ENCODE measurements around the gene USP34. TPM values are rescaled to one million over a fixed set of nuclear protein-coding genes. Genes with fewer than 3 reads are reported as not detected.

The USP34 gene
- total RNA-seq, 2 donors from 2014 or later, result 105 to 120 TPM

- no peaks in the 10 kb centered on the region for H3K4me1 Mint-ChIP-seq
- H3K36me3 Mint-ChIP-seq (ENCODE audit: low read depth), result peaks cover 80% of the 10 kb centered on the region
- no peaks in the 10 kb centered on the region for H3K9me3 Mint-ChIP-seq
- no peak for DNase-seq
- no peaks in the 10 kb centered on the region for H3K27me3 Mint-ChIP-seq (ENCODE audit: insufficient read depth)
- Histone ChIP-seq H3K27ac (ENCODE audit: low read depth, low read length) (no peak overlapping the region), H3K4me3 (ENCODE audit: low read length) (no peak overlapping the region), H3K36me3 (ENCODE audit: control insufficient read depth, insufficient read depth, low read length) (peaks cover 91% of the 10 kb centered on the region), H3K9ac (ENCODE audit: extremely low read depth, low read length, poor library complexity, severe bottlenecking) (no peak overlapping the region), H3K27me3 (ENCODE audit: control insufficient read depth, insufficient read depth, low read length, poor library complexity, severe bottlenecking) (no peaks in the 10 kb centered on the region), H3K4me1 (ENCODE audit: control insufficient read depth, insufficient read depth, low read length) (no peaks in the 10 kb centered on the region), H3K9me3 (ENCODE audit: control insufficient read depth, low read length) (no peaks in the 10 kb centered on the region)
- TF ChIP-seq CTCF (conservative IDR thresholded peaks at IDR 0.05), result no peak
- no peak overlapping the region for H3K4me3 Mint-ChIP-seq
- WGBS, 2 experiments (ENCODE audit: insufficient coverage in 1 of 2, insufficient read length in 1 of 2), result 95% methylated on average over 1 of the region's 1 CpG; no CpG with 5 or more reads in 1 of the 2 experiments
- H3K27ac Mint-ChIP-seq, result no peak overlapping the region
These were observed 127.7 kb downstream of the USP34 start for GRCh38 chr2:61343141-61343540.

- no peak overlapping the region for H3K9ac ChIP-seq (ENCODE audit: extremely low read depth, low read length, poor library complexity, severe bottlenecking)
- H3K4me1 ChIP-seq (ENCODE audit: control insufficient read depth, insufficient read depth, low read length), result no peaks in the 10 kb centered on the region
- no peaks in the 10 kb centered on the region for H3K9me3 Mint-ChIP-seq
- H3K27me3 Mint-ChIP-seq (ENCODE audit: insufficient read depth), result no peaks in the 10 kb centered on the region
- H3K36me3 Mint-ChIP-seq (ENCODE audit: low read depth), result peaks cover 73% of the 10 kb centered on the region
- no peak for DNase-seq
- no peak for TF ChIP-seq CTCF (conservative IDR thresholded peaks at IDR 0.05)
- no peak overlapping the region for H3K4me3 Mint-ChIP-seq
- no peak overlapping the region for H3K27ac ChIP-seq (ENCODE audit: low read depth, low read length)
- no peak overlapping the region for H3K27ac Mint-ChIP-seq
- no peaks in the 10 kb centered on the region for H3K4me1 Mint-ChIP-seq
- WGBS, 2 experiments (ENCODE audit: insufficient coverage in 1 of 2, insufficient read length in 1 of 2), result 96 to 100% methylated on average over 1 to 2 of the region's 2 CpGs
- no peaks in the 10 kb centered on the region for H3K9me3 ChIP-seq (ENCODE audit: control insufficient read depth, low read length)
- H3K4me3 ChIP-seq (ENCODE audit: low read length), result no peak overlapping the region
- no peaks in the 10 kb centered on the region for H3K27me3 ChIP-seq (ENCODE audit: control insufficient read depth, insufficient read depth, low read length, poor library complexity, severe bottlenecking)
- H3K36me3 ChIP-seq (ENCODE audit: control insufficient read depth, insufficient read depth, low read length), result peaks cover 95% of the 10 kb centered on the region
These were observed 130.6 kb downstream of the USP34 start for GRCh38 chr2:61340242-61340641.

- Mint-ChIP-seq H3K4me1 (no peaks in the 10 kb centered on the region), H3K27ac (no peak overlapping the region), H3K9me3 (no peaks in the 10 kb centered on the region), H3K27me3 (ENCODE audit: insufficient read depth) (no peaks in the 10 kb centered on the region), H3K4me3 (no peak overlapping the region), H3K36me3 (ENCODE audit: low read depth) (peaks cover 58% of the 10 kb centered on the region)
- Histone ChIP-seq H3K9ac (ENCODE audit: extremely low read depth, low read length, poor library complexity, severe bottlenecking) (no peak overlapping the region), H3K9me3 (ENCODE audit: control insufficient read depth, low read length) (no peaks in the 10 kb centered on the region), H3K27ac (ENCODE audit: low read depth, low read length) (no peak overlapping the region), H3K4me1 (ENCODE audit: control insufficient read depth, insufficient read depth, low read length) (no peaks in the 10 kb centered on the region), H3K27me3 (ENCODE audit: control insufficient read depth, insufficient read depth, low read length, poor library complexity, severe bottlenecking) (no peaks in the 10 kb centered on the region), H3K4me3 (ENCODE audit: low read length) (no peak overlapping the region), H3K36me3 (ENCODE audit: control insufficient read depth, insufficient read depth, low read length) (peaks cover 89% of the 10 kb centered on the region)
- no peak for DNase-seq
- TF ChIP-seq CTCF (conservative IDR thresholded peaks at IDR 0.05), result no peak
These were observed 132.4 kb downstream of the USP34 start for GRCh38 chr2:61338447-61338846.

Measured in endodermal cell (in vitro differentiated cells).